Stimulated activated CD8-positive, alpha-beta memory T cell treated with anti-CD3 and anti-CD28 coated beads, Interleukin-15, amount 100 ng/mL, for 24 hours (primary cell): ENCODE measurements around the gene GNG12.

ENCODE experiments used
- DNase-seq: peaks from one replicate; pipeline ENCODE4 v3.0.0-alpha.2; 2020; ENCODE audit warnings: low read depth

Gene GNG12

GRCh38 chr1:67785847-67786753, 47.2 kb downstream of the GNG12 start:
- no peak for DNase-seq

- DNase-seq: no peak
Observed at GRCh38 chr1:67784545-67785186, 48.6 kb downstream of the GNG12 start.

- DNase-seq: no peak
Observed at GRCh38 chr1:67780637-67781036, 52.6 kb downstream of the GNG12 start.

- DNase-seq: no peak
Observed at GRCh38 chr1:67777440-67777839, 55.8 kb downstream of the GNG12 start.

- no peak for DNase-seq
Observed at GRCh38 chr1:67777016-67777415, 56.3 kb downstream of the GNG12 start.

- no peak for DNase-seq
Observed at GRCh38 chr1:67773462-67773861, 59.8 kb downstream of the GNG12 start.

- DNase-seq: no peak
Observed at GRCh38 chr1:67771749-67772148, 61.5 kb downstream of the GNG12 start.

- no peak for DNase-seq
Observed at GRCh38 chr1:67771152-67771551, 62.1 kb downstream of the GNG12 start.

GRCh38 chr1:67769633-67770256, 63.5 kb downstream of the GNG12 start:
- DNase-seq: no peak

- DNase-seq: no peak
Observed at GRCh38 chr1:67768480-67768879, 64.8 kb downstream of the GNG12 start.

GRCh38 chr1:67767103-67767782, 66.0 kb downstream of the GNG12 start:
- no peak for DNase-seq

GRCh38 chr1:67766141-67766978, 66.9 kb downstream of the GNG12 start:
- no peak for DNase-seq

- DNase-seq: no peak
Observed at GRCh38 chr1:67764633-67765032, 68.6 kb downstream of the GNG12 start.

GRCh38 chr1:67761730-67762129, 71.5 kb downstream of the GNG12 start:
- no peak for DNase-seq

- DNase-seq: no peak
Observed at GRCh38 chr1:67761091-67761490, 72.2 kb downstream of the GNG12 start.

GRCh38 chr1:67760030-67760821, 73.0 kb downstream of the GNG12 start:
- DNase-seq: no peak

- no peak for DNase-seq
Observed at GRCh38 chr1:67759692-67760029, 73.6 kb downstream of the GNG12 start.

- DNase-seq: no peak
Observed at GRCh38 chr1:67759066-67759465, 74.2 kb downstream of the GNG12 start.

- DNase-seq: no peak
Observed at GRCh38 chr1:67755619-67756018, 77.6 kb downstream of the GNG12 start.

GRCh38 chr1:67755160-67755559, 78.1 kb downstream of the GNG12 start:
- DNase-seq: no peak

- DNase-seq: no peak
Observed at GRCh38 chr1:67754526-67754920, 78.7 kb downstream of the GNG12 start.
